Omental fat pad (tissue), 4 donors: ENCODE results near the gene CERS3. TPM values are rescaled to one million over a fixed set of nuclear protein-coding genes. Genes with fewer than 3 reads are reported as not detected.
A peak's percentile ranks its signal among the peaks of the same experiment; 100 is the strongest.

Experiments used
- ATAC-seq: fragments of 150-250 bp; one replicate; pipeline ENCODE4 v1.9.1; 2016; ENCODE audit warnings: mild to moderate bottlenecking, moderate library complexity; ENCODE audit not compliant: low FRiP score
- DNase-seq: peaks from one replicate; pipeline ENCODE4 v3.0.0-alpha.2; 2019; ENCODE audit warnings: low spot score
- CTCF ChIP-seq, 3 donors: fragments of 450-650 bp; IDR thresholded peaks; one replicate each; pipeline ENCODE4 v1.5.1; 2016 to 2017; ENCODE audit warnings: antibody characterized with exemption in 3 of 3, mild to moderate bottlenecking in 3 of 3, moderate library complexity in 2 of 3
- total RNA-seq, 4 donors: library from RNA; depleted of rRNA; stranded (reverse); fragments of >200 nt; gene quantifications; one replicate each; pipeline ENCODE4 v1.1.0, GENCODE V29; 2016

The CERS3 gene
- total RNA-seq, 4 donors from 2014 or later: not detected

- ATAC-seq (no peak), DNase-seq (no peak)
- no peak for TF ChIP-seq CTCF (IDR thresholded peaks at IDR 0.05)
Observed at GRCh38 chr15:100434561-100434960, 94.2 kb downstream of the CERS3 start.

DNA sequence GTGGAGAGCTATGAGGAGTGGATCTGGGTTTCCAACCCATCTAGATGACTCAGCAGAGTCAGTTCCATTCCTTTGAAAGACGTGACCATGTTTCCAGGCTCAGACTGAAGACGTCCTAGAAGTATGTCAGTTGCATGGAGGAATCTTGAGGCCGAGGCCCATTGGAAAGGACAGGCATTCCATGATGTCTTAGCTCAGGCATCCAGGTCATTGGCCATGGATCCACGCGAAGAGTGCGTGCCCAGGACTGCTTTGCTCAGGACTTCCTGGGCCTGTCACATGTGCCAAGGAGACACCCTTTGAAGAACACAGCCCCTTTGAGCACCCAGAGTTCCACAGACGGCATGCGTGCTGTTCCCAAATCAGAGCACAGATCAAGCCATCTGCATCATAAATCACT lies 94.7 kb downstream of the CERS3 start:
- no peak for DNase-seq
- no peak for ATAC-seq
- no peak for TF ChIP-seq CTCF (IDR thresholded peaks at IDR 0.05)

DNA sequence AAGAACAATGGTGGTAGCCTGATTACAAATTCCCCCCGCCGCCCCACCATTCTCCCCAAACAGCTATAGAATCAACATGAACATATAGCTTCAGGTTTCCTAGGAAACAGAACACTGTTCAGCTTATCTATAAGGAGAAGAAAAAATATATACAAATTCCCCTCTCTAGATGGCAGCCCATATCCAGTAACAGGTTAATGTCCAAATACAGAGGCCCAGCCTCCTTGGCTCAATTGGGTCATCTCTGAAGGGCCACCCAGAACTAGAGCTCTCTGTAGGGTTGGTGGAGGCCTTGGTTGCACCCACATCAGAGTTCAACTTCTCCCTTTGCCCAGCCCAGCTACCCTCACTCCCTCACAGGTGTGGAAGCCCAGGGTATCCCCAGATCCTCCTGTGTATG lies 95.4 kb downstream of the CERS3 start:
- ATAC-seq: no peak
- no peak for TF ChIP-seq CTCF (IDR thresholded peaks at IDR 0.05)

GRCh38 chr15:100430411-100430810 lies 98.3 kb downstream of the CERS3 start:
- TF ChIP-seq CTCF (IDR thresholded peaks at IDR 0.05): no peak
- no peak for ATAC-seq

More for the DNA sequence above, 95.4 kb downstream of the CERS3 start:
- no peak for DNase-seq

GRCh38 chr15:100429116-100429728 lies 99.5 kb downstream of the CERS3 start:
- ATAC-seq (peak; percentile 67), DNase-seq (no peak)
- TF ChIP-seq CTCF (IDR thresholded peaks at IDR 0.05): no peak

More at GRCh38 chr15:100430411-100430810, 98.3 kb downstream of the CERS3 start:
- no peak for DNase-seq

DNA sequence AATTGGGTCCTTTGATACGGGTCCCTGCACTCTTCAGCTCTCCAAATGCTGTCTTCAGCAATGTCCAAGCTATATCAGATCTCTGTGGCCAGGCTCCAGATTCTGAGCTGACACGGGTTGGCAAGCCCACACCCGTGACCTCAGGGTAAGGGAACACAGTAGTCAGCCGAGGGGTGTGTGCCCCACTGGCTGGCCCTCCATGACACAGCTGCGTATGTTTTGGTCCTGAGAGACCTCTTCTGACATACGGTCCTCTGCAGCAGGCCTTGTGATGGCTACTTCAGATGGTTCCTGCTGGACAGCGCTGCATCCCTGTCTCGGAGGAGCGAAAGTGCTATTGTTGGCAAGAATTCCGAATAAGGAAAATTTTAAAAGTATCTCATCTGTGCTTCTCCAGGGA lies 101.8 kb downstream of the CERS3 start:
- ATAC-seq (no peak), DNase-seq (no peak)
- TF ChIP-seq CTCF (IDR thresholded peaks at IDR 0.05): no peak

GRCh38 chr15:100405179-100405578 lies 123.6 kb downstream of the CERS3 start:
- TF ChIP-seq CTCF (IDR thresholded peaks at IDR 0.05): no peak
- DNase-seq: no peak

More at GRCh38 chr15:100405179-100405578, 123.6 kb downstream of the CERS3 start:
- no peak for ATAC-seq
